H1 (cell line): ENCODE results near the gene BCL2. TPM values are rescaled to one million over a fixed set of nuclear protein-coding genes. Genes with fewer than 3 reads are reported as not detected.

Experiments used
- CTCF ChIA-PET: fragments of 300-600 bp; sonication (Branson Sonifier 250); formaldehyde crosslinking; loops from one replicate; lab custom pipeline; 2021; ENCODE audit not compliant: partially characterized antibody; lab: Charles Lee
- POLR2A ChIA-PET: fragments of 300-600 bp; sonication (Branson Sonifier 250); formaldehyde crosslinking; loops from one replicate; lab custom pipeline; 2021; ENCODE audit warnings: inconsistent platforms; ENCODE audit not compliant: partially characterized antibody; lab: Charles Lee
- DNase-seq, 2 experiments: peaks; one replicate each; pipeline versions ENCODE4 v3.0.0 to v3.0.0-alpha.2; 2010 to 2022; ENCODE audit warnings: low spot score in 2 of 2, low read depth in 1 of 2, mixed read lengths in 1 of 2
- FAIRE-seq: peaks from 2 replicates; lab custom pipeline; 2011; peaks lifted over from hg19 to GRCh38; lab: Jason Lieb, UNC
- H2AFZ ChIP-seq: 2 replicates; pipeline ENCODE4 v1.8.1; 2012; ENCODE audit warnings: low read length, inconsistent platforms
- H2AK5ac ChIP-seq: 2 replicates; pipeline ENCODE4 v1.6.1; 2013; ENCODE audit warnings: low read depth, low read length
- H2BK120ac ChIP-seq: replicated peaks from 2 replicates; pipeline ENCODE3; 2013; ENCODE audit warnings: low read depth, low read length, inconsistent platforms
- H2BK12ac ChIP-seq: 2 replicates; pipeline ENCODE4 v1.6.1; 2013; ENCODE audit warnings: low read depth, low read length
- H2BK15ac ChIP-seq: 2 replicates; pipeline ENCODE4 v1.6.1; 2013; ENCODE audit warnings: low read length
- H2BK20ac ChIP-seq: 2 replicates; pipeline ENCODE4 v1.6.1; 2013; ENCODE audit warnings: low read length
- H2BK5ac ChIP-seq: 2 replicates; pipeline ENCODE4 v1.6.1; 2013; ENCODE audit warnings: low read depth, low read length
- H3K14ac ChIP-seq: 2 replicates; pipeline ENCODE4 v1.6.1; 2013; ENCODE audit warnings: inconsistent platforms; ENCODE audit not compliant: insufficient read length
- H3K18ac ChIP-seq: 2 replicates; pipeline ENCODE4 v1.6.1; 2013; ENCODE audit warnings: low read length; ENCODE audit errors: extremely low read depth
- H3K23ac ChIP-seq: 2 replicates; pipeline ENCODE4 v1.6.1; 2013; ENCODE audit warnings: inconsistent platforms; ENCODE audit not compliant: insufficient read length
- H3K23me2 ChIP-seq: 2 replicates; pipeline ENCODE4 v1.6.1; 2013; ENCODE audit warnings: low read depth, low read length
- H3K27ac ChIP-seq: 2 replicates; pipeline ENCODE4 v1.6.1; 2011; ENCODE audit warnings: low read depth, low read length, inconsistent platforms
- H3K27me3 ChIP-seq, 4 experiments: replicated peaks in 1 of 4; 1 replicate in 1 of 4; 2 replicates in 3 of 4; pipeline versions ENCODE4 v1.6.1 to v1.8.1; 2011 to 2013; ENCODE audit warnings: low read length in 3 of 4, mild to moderate bottlenecking in 3 of 4, inconsistent platforms in 2 of 4, mixed read lengths in 2 of 4, moderate library complexity in 1 of 4; ENCODE audit not compliant: control insufficient read depth in 3 of 4, insufficient read depth in 3 of 4; ENCODE audit errors: extremely low read depth in 1 of 4
- H3K36me3 ChIP-seq, 4 experiments: 2 replicates each; pipeline versions ENCODE4 v1.6.1 to v1.8.1; 2011 to 2013; ENCODE audit warnings: mild to moderate bottlenecking in 4 of 4, low read length in 3 of 4, moderate library complexity in 2 of 4, control low read depth in 1 of 4, inconsistent platforms in 1 of 4; ENCODE audit not compliant: insufficient read depth in 4 of 4, control insufficient read depth in 2 of 4
- H3K4ac ChIP-seq: replicated peaks from 2 replicates; pipeline ENCODE3; 2013; ENCODE audit warnings: low read length, low read depth, mixed read lengths, inconsistent platforms; ENCODE audit not compliant: insufficient read length
- H3K4me1 ChIP-seq, 4 experiments: replicated peaks in 1 of 4; 1 replicate in 1 of 4; 2 replicates in 3 of 4; pipeline versions ENCODE4 v1.6.1 to v1.8.1; 2011 to 2013; ENCODE audit warnings: low read length in 3 of 4, inconsistent platforms in 2 of 4, mixed read lengths in 1 of 4; ENCODE audit not compliant: insufficient read depth in 4 of 4, control insufficient read depth in 3 of 4
- H3K4me2 ChIP-seq, 2 experiments: 2 replicates each; pipeline versions ENCODE4 v1.6.1 to v1.8.1; 2011 to 2013; ENCODE audit warnings: low read depth in 2 of 2, low read length in 2 of 2, control low read depth in 1 of 2, inconsistent platforms in 1 of 2, mild to moderate bottlenecking in 1 of 2; ENCODE audit not compliant: insufficient read depth in 1 of 2
- H3K4me3 ChIP-seq, 4 experiments: fragments of 200-600, 300-600 bp in 1 of 4; sonication (generic), shearing (Covaris generic), sonication (Bioruptor Twin) in 1 of 4; 2 replicates each; pipeline versions ENCODE4 v1.5.1 to v1.8.1; 2011 to 2016; ENCODE audit warnings: low read length in 4 of 4, low read depth in 3 of 4, control low read depth in 2 of 4, inconsistent platforms in 2 of 4, mild to moderate bottlenecking in 2 of 4, mixed read lengths in 1 of 4, moderate library complexity in 1 of 4; ENCODE audit not compliant: insufficient read depth in 2 of 4; ENCODE audit errors: extremely low read depth in 1 of 4
- H3K56ac ChIP-seq: replicated peaks from 2 replicates; pipeline ENCODE3; 2013; ENCODE audit warnings: low read depth, mild to moderate bottlenecking, mixed read lengths, low read length, inconsistent platforms; ENCODE audit not compliant: insufficient read length
- H3K79me1 ChIP-seq: 2 replicates; pipeline ENCODE4 v1.6.1; 2013; ENCODE audit warnings: low read depth, low read length, control low read depth
- H3K79me2 ChIP-seq, 2 experiments: 2 replicates each; pipeline versions ENCODE4 v1.6.1 to v1.8.1; 2012 to 2013; ENCODE audit warnings: low read length in 2 of 2, mild to moderate bottlenecking in 2 of 2, inconsistent platforms in 1 of 2; ENCODE audit not compliant: insufficient read depth in 2 of 2, control insufficient read depth in 1 of 2
- H3K9ac ChIP-seq, 4 experiments: replicated peaks in 1 of 4; 1 replicate in 1 of 4; 2 replicates in 3 of 4; pipeline versions ENCODE4 v1.6.1 to v1.8.1; 2011 to 2013; ENCODE audit warnings: low read depth in 3 of 4, low read length in 3 of 4, control low read depth in 2 of 4, mild to moderate bottlenecking in 2 of 4, moderate library complexity in 2 of 4, inconsistent platforms in 1 of 4; ENCODE audit errors: extremely low read depth in 1 of 4
- H3K9me3 ChIP-seq, 2 experiments: 2 replicates each; pipeline versions ENCODE4 v1.6.1 to v1.8.1; 2012 to 2013; ENCODE audit warnings: mild to moderate bottlenecking in 2 of 2, moderate library complexity in 2 of 2, control low read depth in 1 of 2, inconsistent platforms in 1 of 2, low read depth in 1 of 2, low read length in 1 of 2, mixed read lengths in 1 of 2; ENCODE audit not compliant: insufficient read depth in 2 of 2
- H4K20me1 ChIP-seq, 2 experiments: replicated peaks in 1 of 2; 2 replicates each; pipeline versions ENCODE3 to v1.8.1; 2011 to 2013; ENCODE audit warnings: inconsistent platforms in 2 of 2, low read length in 2 of 2, mild to moderate bottlenecking in 1 of 2; ENCODE audit not compliant: insufficient read depth in 2 of 2, control insufficient read depth in 1 of 2
- H4K5ac ChIP-seq: 2 replicates; pipeline ENCODE4 v1.6.1; 2013; ENCODE audit warnings: low read length, low read depth, mixed read lengths, inconsistent platforms; ENCODE audit not compliant: insufficient read length
- H4K8ac ChIP-seq: 2 replicates; pipeline ENCODE4 v1.8.0; 2013; ENCODE audit warnings: mild to moderate bottlenecking, moderate library complexity, low read length, inconsistent platforms; ENCODE audit not compliant: insufficient read depth; ENCODE audit errors: extremely low read depth
- H4K91ac ChIP-seq: replicated peaks from 2 replicates; pipeline ENCODE3; 2013; ENCODE audit warnings: low read length, mixed read lengths, inconsistent platforms; ENCODE audit not compliant: insufficient read length
- ASH2L ChIP-seq: fragments of 200-600, 300-600 bp; sonication (generic); IDR thresholded peaks from one replicate; pipeline ENCODE4 v1.7.1; 2017; ENCODE audit warnings: low read length
- CTBP2 ChIP-seq: IDR thresholded peaks from 2 replicates; pipeline ENCODE4 v1.7.0; 2011; ENCODE audit warnings: borderline replicate concordance, mild to moderate bottlenecking, moderate library complexity, mixed read lengths, low read length; ENCODE audit not compliant: insufficient read depth, insufficient read length
- EP300 ChIP-seq, 2 experiments: IDR thresholded peaks; 1 replicate in 1 of 2; 2 replicates in 1 of 2; pipeline ENCODE4 v1.6.1; 2011 to 2012; ENCODE audit warnings: low read depth in 2 of 2, low read length in 2 of 2, mild to moderate bottlenecking in 2 of 2, borderline replicate concordance in 1 of 2, inconsistent platforms in 1 of 2, moderate library complexity in 1 of 2
- KDM5A ChIP-seq: fragments of 200-600 bp; IDR thresholded peaks from 2 replicates; pipeline ENCODE4 v1.7.1; 2012; ENCODE audit warnings: mild to moderate bottlenecking, low read length, inconsistent platforms, mixed read lengths
- RNF2 ChIP-seq: fragments of 200-900, 300-1000 bp; sonication (generic); IDR thresholded peaks from 2 replicates; pipeline ENCODE4 v1.7.1; 2016; ENCODE audit warnings: borderline replicate concordance, low read depth, mild to moderate bottlenecking, antibody characterized with exemption, low read length; ENCODE audit not compliant: poor library complexity, severe bottlenecking; ENCODE audit errors: missing control alignments
- SP2 ChIP-seq: IDR thresholded peaks from 2 replicates; pipeline ENCODE4 v1.6.1; 2012; ENCODE audit warnings: mild to moderate bottlenecking, low read length, inconsistent platforms
- SRF ChIP-seq: IDR thresholded peaks from 2 replicates; pipeline ENCODE4 v1.6.1; 2011; ENCODE audit warnings: mild to moderate bottlenecking, low read depth, low read length, moderate library complexity
- WGBS, 2 experiments: shearing (Covaris generic) in 1 of 2; methylation state at CpG; one replicate each; pipeline versions ENCODE4 v1.1.6 to v1.1.7; 2013 to 2015; ENCODE audit warnings: low lambda C conversion rate in 2 of 2, mixed read lengths in 2 of 2, inconsistent platforms in 1 of 2, low coverage in 1 of 2, missing lambda C conversion rate in 1 of 2; ENCODE audit not compliant: insufficient replicate concordance in 2 of 2, insufficient coverage in 1 of 2, insufficient read length in 1 of 2; ENCODE audit errors: extremely low coverage in 1 of 2, missing lambda C conversion rate in 1 of 2; 5-methylcytosine and 5-hydroxymethylcytosine counted together
- polyA plus RNA-seq, 7 experiments: library from polyadenylated mRNA; depleted of rRNA in 3 of 7; stranded (reverse) in 5 of 7; unstranded in 2 of 7; fragments of >200 nt in 5 of 7; fragments of 200-250 nt in 2 of 7; gene quantifications; 1 replicate in 5 of 7; 2 replicates in 1 of 7; 4 replicates in 1 of 7; pipeline versions ENCODE4 v1.2.1 to v1.2.3, GENCODE V29; 2011 to 2013; ENCODE audit warnings: missing spikeins in 2 of 7, mixed read lengths in 2 of 7
- total RNA-seq: library from RNA; stranded (reverse); fragmentation: NEBNext Ultra II Directional; extraction: Animal tissue kit (Norgen Biotek cat#: 25700); gene quantifications from 2 replicates; pipeline ENCODE4 v1.2.1, GENCODE V29; 2021

BCL2 gene
- total and polyA plus RNA-seq, 2 of the 8 experiments (the other 6 are each of a cell fraction or from before 2014, with no cell fraction given) = 0.59 to 4.5 TPM

DNA sequence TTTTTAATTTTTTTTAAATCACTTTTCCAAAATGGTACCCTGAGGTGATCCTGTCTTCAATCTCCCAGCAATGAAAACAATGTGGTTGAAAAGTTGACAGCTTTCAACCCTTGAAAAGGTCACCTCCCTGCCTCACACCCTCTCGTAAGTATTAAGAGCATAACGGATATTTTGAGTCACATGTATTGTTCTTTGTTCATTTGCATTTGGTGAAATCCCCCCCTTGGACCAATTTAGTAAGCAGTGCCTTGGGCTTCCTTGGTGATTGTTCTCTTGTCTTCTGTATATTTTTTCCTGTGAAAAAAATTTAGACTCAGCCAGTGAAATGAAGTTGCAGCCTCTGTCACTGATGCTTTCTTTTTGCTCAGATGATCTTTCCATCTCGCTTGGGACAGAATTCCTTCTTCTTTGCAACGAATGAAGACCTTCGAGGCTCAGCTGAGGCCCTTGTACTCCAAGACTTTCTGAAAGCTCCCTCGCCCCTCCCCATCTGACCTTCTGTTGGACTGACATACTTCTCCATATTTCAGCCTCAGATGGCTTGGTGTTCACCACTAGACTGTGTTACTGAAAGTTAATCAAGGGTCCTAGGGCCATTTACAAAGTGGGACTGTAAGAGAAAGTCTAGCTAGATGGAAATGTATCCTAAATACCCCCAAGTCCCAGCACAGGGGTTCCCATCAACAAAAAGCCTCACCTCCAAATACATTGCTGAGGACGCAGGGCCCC lies 158.4 kb downstream of the BCL2 start:
- H3K4me2 ChIP-seq = no peak overlapping the region
- no peaks in the 10 kb centered on the region for H4K20me1 ChIP-seq
- no peak overlapping the region for H3K4ac ChIP-seq
- H3K4me3 ChIP-seq = no peak overlapping the region
- H4K5ac ChIP-seq = no peak overlapping the region
- H3K27me3 ChIP-seq = no peaks in the 10 kb centered on the region; a peak in 1 of 7 replicates
- H2BK15ac ChIP-seq = no peak overlapping the region
- no peaks in the 10 kb centered on the region for H3K9me3 ChIP-seq
- ChIA-PET CTCF (interaction anchor here (0.8 to 2.4 kb wide), 3 partner anchors 30 to 166 kb away, joined by 3 to 7 read pairs (median 4); no protein-coding TSS in a partner anchor), POLR2A (no interaction called here)
- H3K79me2 ChIP-seq = no peaks in the 10 kb centered on the region
- no peak overlapping the region for H3K9ac ChIP-seq
- no peaks in the 10 kb centered on the region for H3K36me3 ChIP-seq
- H3K27ac ChIP-seq = no peak overlapping the region
- no peak overlapping the region for H4K91ac ChIP-seq
- H3K23me2 ChIP-seq = no peaks in the 10 kb centered on the region
- H2BK5ac ChIP-seq = no peak overlapping the region
- DNase-seq = no peak
- no peak overlapping the region for H3K23ac ChIP-seq
- no peak overlapping the region for H2BK120ac ChIP-seq
- no peak overlapping the region for H3K14ac ChIP-seq
- H3K79me1 ChIP-seq = no peaks in the 10 kb centered on the region
- FAIRE-seq = no peak
- no peak overlapping the region for H3K56ac ChIP-seq
- WGBS, 2 experiments = 87% methylated on average over 7 of the region's 7 CpGs; no CpG with 5 or more reads in 1 of the 2 experiments
- H2BK12ac ChIP-seq = no peak overlapping the region
- H2AK5ac ChIP-seq = no peak overlapping the region
- no peak overlapping the region for H3K18ac ChIP-seq
- no peak overlapping the region for H4K8ac ChIP-seq
- H3K4me1 ChIP-seq = peaks cover 0 to 3% (median 0%) of the 10 kb centered on the region in 4 experiments; a peak in 1 of 7 replicates
- no peak overlapping the region for H2BK20ac ChIP-seq
- H2AFZ ChIP-seq = no peak overlapping the region
- TF ChIP-seq KDM5A (no peak), CTBP2 (no peak), RNF2 (no peak), EP300 (IDR thresholded peaks at IDR 0.05; ENCODE audit: borderline replicate concordance in 1 of 2, low read depth in 2 of 2, low read length in 2 of 2) (no peak), SRF (no peak), SP2 (no peak), ASH2L (no peak)
